Activated naive CD4-positive, alpha-beta T cell treated with anti-CD3 and anti-CD28 coated beads for 36 hours (primary cell): ENCODE data around the gene ZBTB17. TPM values are rescaled to one million over a fixed set of nuclear protein-coding genes. Genes with fewer than 3 reads are reported as not detected.
"Not testable (repeated sequence)": the region's sequence is repeated elsewhere in the genome, so short reads cannot be mapped to it uniquely, and the experiment has no call there.

Experiments used
- CTCF ChIA-PET: fragments of 350-600 bp; sonication (Branson Sonifier 250); formaldehyde crosslinking; loops from one replicate; lab custom pipeline; 2021; ENCODE audit warnings: antibody characterized with exemption; lab: Charles Lee
- DNase-seq: peaks from one replicate; pipeline ENCODE4 v3.0.0-alpha.2; 2020
- H3K27ac Mint-ChIP-seq: one replicate; pipeline ENCODE4 v1.8.0; 2021; ENCODE audit warnings: mild to moderate bottlenecking, mixed read lengths
- H3K27me3 Mint-ChIP-seq: one replicate; pipeline ENCODE4 v1.8.0; 2021; ENCODE audit warnings: low read depth, mixed read lengths
- H3K36me3 Mint-ChIP-seq: one replicate; pipeline ENCODE4 v1.8.0; 2021; ENCODE audit warnings: low read depth, mixed read lengths
- H3K4me1 Mint-ChIP-seq: one replicate; pipeline ENCODE4 v1.8.0; 2021; ENCODE audit warnings: low read depth, mixed read lengths
- H3K4me3 Mint-ChIP-seq: one replicate; pipeline ENCODE4 v1.8.0; 2021; ENCODE audit warnings: mild to moderate bottlenecking, moderate library complexity, mixed read lengths
- H3K9me3 Mint-ChIP-seq: one replicate; pipeline ENCODE4 v1.8.0; 2021; ENCODE audit warnings: mixed read lengths
- intact Hi-C: fragments of 100-400 bp; cut with micrococcal nuclease; formaldehyde crosslinking; loops from one replicate; pipeline ENCODE4 v1.15.1; 2023
- total RNA-seq, 2 experiments: library from RNA; stranded (reverse); gene quantifications; one replicate each; pipeline ENCODE4 v1.2.3, GENCODE V29; 2021

ZBTB17 gene
- total RNA-seq, 2 experiments from 2014 or later: 34.8 to 37.5 TPM

DNA sequence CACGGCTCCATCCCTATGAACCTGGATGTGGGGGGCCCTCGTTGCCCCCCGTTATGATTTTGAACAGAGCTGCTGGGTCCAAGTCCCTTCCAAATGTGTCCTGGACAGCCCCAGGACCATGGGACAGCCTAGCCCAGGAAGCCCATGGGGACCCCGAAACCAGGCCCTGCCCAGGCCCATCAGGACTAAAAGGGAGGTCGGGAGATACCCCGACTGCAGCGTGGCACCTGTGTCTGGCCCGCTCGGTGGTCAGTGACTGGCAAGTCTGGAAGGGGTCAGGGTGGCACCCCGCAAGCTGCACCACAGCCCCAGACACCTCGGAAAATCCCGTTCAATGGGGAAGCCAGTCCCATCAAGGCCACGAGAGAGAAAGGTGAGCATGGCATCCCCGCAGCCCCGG, 17.8 kb upstream of the ZBTB17 start:
- Mint-ChIP-seq H3K36me3 (no peaks in the 10 kb centered on the region), H3K9me3 (no peaks in the 10 kb centered on the region), H3K4me1 (no peaks in the 10 kb centered on the region), H3K27me3 (no peaks in the 10 kb centered on the region), H3K27ac (no peak overlapping the region), H3K4me3 (no peak overlapping the region)
- DNase-seq: no peak
- intact Hi-C loops: loop anchor here (1.0 kb wide), 3 partner anchors 178 to 201 kb away; no protein-coding TSS in a partner anchor
- CTCF ChIA-PET: interaction anchor here (1.3 to 3.1 kb wide), 3 partner anchors 11 to 178 kb away, joined by 3 to 10 read pairs (median 10); partner anchors contain the start of gene SRARP

DNA sequence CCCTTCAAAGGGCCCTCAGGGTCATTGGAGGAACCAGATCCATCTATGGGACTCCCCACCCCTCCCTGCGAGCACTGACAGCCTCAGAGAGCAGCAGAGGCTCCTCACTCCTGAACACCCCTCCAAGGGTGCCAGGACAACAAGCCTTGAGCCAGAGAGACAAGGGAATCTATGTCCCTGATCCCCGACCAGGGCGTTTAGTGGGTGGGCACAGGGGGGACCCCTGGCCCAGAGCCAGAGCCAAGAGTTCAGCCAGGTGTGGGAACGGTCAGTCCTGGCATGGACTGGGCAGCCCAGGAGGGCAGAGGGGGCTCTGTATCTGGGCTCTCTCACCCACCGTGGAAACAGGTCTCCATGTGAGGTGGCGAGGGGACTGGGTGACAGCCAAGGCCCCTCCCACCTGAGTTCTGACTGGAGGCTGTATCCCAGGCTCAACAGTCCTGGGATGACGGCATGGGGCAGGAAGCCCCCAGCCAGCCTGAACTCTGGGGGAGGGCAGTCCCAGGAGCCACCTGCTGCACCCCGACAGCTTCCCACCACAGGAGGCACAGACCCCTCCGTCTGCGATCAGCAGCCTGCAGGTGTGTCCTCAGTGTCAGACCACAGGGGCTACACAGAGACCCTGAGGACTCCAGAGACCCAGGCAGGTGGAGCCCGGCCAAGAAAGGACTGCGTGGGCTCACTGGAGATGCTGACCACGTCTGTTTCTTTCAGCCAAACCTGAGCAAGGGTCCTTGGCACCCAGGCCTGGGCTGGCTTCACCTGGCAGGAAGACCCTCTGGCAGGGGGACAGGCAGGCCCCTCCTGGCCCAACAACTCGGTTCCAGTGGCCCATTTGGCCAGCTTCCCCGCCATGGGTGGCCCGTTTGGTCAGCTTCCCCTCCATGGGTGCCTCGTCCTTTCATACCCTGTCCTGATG, 16.9 kb upstream of the ZBTB17 start:
- intact Hi-C loops: no loop called here
- Mint-ChIP-seq H3K36me3 (no peaks in the 10 kb centered on the region), H3K9me3 (no peaks in the 10 kb centered on the region), H3K4me3 (no peak overlapping the region), H3K4me1 (no peaks in the 10 kb centered on the region), H3K27ac (no peak overlapping the region), H3K27me3 (no peaks in the 10 kb centered on the region)
- no peak for DNase-seq
- CTCF ChIA-PET: interaction anchor here (0.6 to 3.1 kb wide), 3 partner anchors 12 to 472 kb away, joined by 3 to 10 read pairs (median 5); partner anchors contain the start of gene SRARP

DNA sequence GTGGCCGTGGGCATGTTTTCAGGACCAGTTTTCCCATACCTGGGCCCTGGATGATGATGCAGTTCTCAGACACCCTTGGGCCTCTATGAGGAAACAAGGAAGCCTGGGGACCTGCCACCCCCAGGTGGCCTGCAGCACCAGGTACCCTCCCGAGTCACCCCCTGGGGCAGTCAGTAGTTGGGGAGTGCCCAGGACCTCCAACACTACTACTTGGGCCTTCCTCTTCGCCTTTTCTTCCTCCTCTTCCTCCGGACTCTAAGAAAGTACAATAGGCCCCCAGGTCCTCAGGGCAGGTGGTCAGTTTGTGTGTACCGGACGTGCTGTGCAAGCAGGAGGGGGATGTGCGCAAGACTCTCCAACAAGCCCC, 16.3 kb upstream of the ZBTB17 start:
- intact Hi-C loops: no loop called here
- CTCF ChIA-PET: no interaction called here
- Mint-ChIP-seq H3K27ac (no peak overlapping the region), H3K27me3 (no peaks in the 10 kb centered on the region), H3K9me3 (no peaks in the 10 kb centered on the region), H3K36me3 (no peaks in the 10 kb centered on the region), H3K4me1 (no peaks in the 10 kb centered on the region), H3K4me3 (no peak overlapping the region)
- DNase-seq: no peak

DNA sequence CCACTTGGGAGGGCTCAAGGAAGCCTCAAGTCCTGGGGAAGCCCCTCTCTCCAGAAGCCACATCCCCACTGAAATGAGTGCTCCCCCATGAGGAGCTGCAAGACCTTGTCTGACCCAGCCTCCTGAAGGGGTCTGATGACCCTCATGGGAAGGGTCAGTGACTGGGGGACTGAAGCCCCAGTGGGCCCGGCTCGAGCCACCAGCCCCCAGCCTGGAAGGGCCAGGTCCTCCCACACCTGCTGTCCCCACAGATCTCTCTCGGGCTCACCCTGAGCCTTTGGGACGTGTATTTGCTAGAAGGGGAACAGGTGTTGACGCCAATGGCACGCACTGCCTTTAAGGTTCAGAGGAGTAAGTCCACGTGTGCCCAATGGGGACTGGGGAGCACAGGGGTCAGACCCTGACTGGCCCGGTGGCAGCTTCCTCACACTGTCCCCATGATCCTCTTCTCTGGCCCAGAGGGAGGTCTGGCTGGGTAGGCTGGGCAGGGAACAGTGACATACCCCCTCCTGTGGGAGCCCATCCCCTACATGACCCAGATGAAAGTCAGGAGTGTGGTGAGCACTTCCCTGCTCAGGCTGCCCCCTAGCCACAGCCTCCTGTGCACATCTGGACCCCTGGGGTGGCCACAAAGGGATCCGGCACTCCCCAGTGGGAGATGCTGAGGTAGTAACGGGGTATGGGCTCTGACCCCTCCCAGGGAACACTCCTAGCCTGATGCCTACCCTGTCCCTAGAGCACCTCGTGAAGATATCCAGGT, 15.7 kb upstream of the ZBTB17 start:
- intact Hi-C loops: no loop called here

DNA sequence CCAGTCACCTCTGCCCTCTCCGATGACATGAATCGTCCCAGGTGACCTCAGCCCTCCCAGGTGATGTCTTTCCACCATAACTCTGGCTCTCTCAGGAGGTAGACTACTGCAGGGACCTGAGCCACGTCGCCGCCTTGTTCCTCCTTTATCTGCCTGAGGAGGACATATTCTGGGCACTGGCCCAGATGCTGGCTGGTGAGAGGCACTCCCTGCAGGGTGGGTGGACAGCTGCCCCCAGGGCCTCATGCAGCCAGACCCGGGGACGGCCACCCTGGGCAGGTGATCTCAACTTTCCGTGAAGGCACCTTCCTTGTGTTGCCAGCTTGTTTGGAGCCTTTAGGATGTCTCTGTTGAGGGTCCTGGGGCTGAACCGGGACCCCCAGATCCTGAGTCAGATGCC, 13.9 kb upstream of the ZBTB17 start:
- no peak for DNase-seq
- H3K27ac Mint-ChIP-seq: no peak overlapping the region
- H3K4me1 Mint-ChIP-seq: peaks cover 12% of the 10 kb centered on the region
- no peaks in the 10 kb centered on the region for H3K9me3 Mint-ChIP-seq
- H3K27me3 Mint-ChIP-seq: no peaks in the 10 kb centered on the region
- no peak overlapping the region for H3K4me3 Mint-ChIP-seq
- CTCF ChIA-PET: interaction anchor here (1.3 kb wide), 1 partner anchor 175 kb away, joined by 3 read pairs; no protein-coding TSS in a partner anchor
- no peaks in the 10 kb centered on the region for H3K36me3 Mint-ChIP-seq
- intact Hi-C loops: no loop called here

More for the DNA sequence above, 15.7 kb upstream of the ZBTB17 start:
- Mint-ChIP-seq H3K9me3 (no peaks in the 10 kb centered on the region), H3K4me1 (no peaks in the 10 kb centered on the region), H3K4me3 (no peak overlapping the region), H3K36me3 (no peaks in the 10 kb centered on the region), H3K27me3 (no peaks in the 10 kb centered on the region), H3K27ac (no peak overlapping the region)
- CTCF ChIA-PET: no interaction called here
- DNase-seq: no peak

DNA sequence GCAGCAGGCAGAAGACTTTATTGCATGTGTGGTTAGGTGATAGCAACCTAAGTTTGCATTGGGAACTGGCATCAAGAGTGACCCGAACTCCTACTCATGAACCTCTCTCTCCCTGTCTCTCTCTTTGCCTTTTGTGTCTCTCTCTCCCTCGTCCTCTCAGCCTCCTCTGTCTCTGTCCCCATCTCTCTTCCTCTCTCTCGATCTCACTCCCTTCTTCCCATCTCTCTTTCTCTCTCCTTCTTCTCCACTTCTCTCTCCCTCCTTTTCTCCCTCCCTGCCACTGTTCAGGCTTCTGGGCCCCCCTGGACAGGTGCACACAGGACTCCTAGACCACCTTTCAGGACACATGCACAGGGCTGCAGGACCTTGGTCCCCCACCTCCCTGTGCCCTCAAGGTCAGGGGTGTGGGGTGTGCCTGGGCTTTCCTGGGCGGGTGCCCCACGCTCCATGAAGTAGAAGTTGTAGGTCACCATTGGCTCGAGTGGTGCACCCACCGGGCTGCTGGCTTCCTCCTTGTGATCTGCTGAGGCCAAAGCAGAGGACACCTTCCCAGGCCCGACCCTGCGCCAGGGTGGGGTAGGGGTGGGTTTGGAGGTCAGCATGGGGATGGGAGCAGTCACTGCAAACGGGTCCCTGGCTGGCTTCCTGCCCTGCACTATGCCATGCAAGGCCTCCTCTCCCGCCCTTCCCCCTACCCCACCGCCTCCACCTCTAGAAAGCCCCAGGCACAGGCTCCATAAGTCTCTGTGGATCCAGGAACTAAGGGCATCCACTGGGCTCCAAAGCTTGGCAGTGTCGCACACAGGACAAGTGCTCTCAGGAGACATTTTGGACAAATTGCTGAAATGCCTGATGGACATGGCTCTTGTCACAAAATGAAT, 13.2 kb upstream of the ZBTB17 start:
- H3K27ac Mint-ChIP-seq: no peak overlapping the region
- H3K9me3 Mint-ChIP-seq: no peaks in the 10 kb centered on the region
- intact Hi-C loops: no loop called here
- no peak overlapping the region for H3K4me3 Mint-ChIP-seq
- no peaks in the 10 kb centered on the region for H3K27me3 Mint-ChIP-seq
- CTCF ChIA-PET: interaction anchor here (1.3 kb wide), 1 partner anchor 174 kb away, joined by 3 read pairs; no protein-coding TSS in a partner anchor
- H3K36me3 Mint-ChIP-seq: no peaks in the 10 kb centered on the region
- peaks cover 18% of the 10 kb centered on the region for H3K4me1 Mint-ChIP-seq
- DNase-seq: no peak

DNA sequence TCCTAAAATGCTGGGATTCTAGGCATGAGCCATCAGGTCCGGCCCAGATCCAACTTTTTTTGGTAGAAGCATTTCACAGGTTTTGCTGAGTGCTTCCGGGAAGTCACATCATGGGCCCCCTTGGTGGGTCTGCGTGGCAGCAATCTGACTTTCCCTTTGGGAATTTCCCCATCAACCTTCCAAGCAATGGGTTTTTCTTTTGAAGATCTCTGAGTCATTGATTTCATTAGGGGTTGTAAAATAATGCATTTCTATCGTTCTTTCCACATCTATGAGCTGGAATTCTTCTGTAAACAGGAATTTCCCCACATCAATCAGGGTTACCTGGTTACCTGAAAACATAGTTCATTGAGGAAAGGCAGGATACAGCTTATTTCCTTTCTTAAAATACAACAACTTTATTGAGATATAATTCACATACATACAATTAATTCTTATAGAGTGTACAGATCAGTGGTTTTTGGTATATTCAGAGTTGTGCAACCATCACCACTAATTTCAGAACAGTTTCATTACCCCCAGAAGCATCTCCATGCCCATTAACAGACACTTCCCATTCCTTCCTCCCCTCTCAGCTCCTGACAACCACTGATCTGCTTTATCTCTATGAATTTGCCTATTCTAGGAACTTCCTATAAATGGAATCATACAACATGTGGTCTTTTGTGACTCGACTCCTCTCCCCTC, 9.9 kb upstream of the ZBTB17 start:
- H3K36me3 Mint-ChIP-seq: no peaks in the 10 kb centered on the region
- intact Hi-C loops: no loop called here
- H3K27ac Mint-ChIP-seq: no peak overlapping the region
- no peak overlapping the region for H3K4me3 Mint-ChIP-seq
- peaks cover 26% of the 10 kb centered on the region for H3K4me1 Mint-ChIP-seq
- no peaks in the 10 kb centered on the region for H3K27me3 Mint-ChIP-seq
- CTCF ChIA-PET: interaction anchor here (1.2 kb wide), 1 partner anchor 194 kb away, joined by 4 read pairs; no protein-coding TSS in a partner anchor
- DNase-seq: no peak
- peaks cover 7% of the 10 kb centered on the region for H3K9me3 Mint-ChIP-seq

DNA sequence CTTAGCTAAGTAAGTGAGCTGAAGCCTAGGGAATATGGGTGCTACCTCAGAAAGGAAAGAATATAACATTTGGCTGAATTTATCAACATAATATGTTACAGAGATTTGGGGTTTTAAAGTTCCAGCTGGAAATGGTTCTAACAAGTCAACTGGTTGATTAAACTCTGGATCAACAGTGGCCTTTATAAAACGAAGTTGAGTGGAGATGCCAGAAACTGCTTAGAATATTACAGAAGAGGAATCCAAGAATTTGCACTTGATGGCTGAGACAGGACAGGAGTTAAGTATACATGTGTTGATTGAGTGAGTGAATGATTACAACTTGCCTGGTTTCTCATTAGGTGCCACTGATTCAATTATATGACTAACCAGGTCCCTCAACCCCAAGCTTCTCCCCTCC, 7.4 kb upstream of the ZBTB17 start:
- CTCF ChIA-PET: interaction anchor here (1.0 kb wide), 1 partner anchor 12 kb away, joined by 3 read pairs; no protein-coding TSS in a partner anchor
- intact Hi-C loops: no loop called here
- H3K9me3 Mint-ChIP-seq: peaks cover 7% of the 10 kb centered on the region

DNA sequence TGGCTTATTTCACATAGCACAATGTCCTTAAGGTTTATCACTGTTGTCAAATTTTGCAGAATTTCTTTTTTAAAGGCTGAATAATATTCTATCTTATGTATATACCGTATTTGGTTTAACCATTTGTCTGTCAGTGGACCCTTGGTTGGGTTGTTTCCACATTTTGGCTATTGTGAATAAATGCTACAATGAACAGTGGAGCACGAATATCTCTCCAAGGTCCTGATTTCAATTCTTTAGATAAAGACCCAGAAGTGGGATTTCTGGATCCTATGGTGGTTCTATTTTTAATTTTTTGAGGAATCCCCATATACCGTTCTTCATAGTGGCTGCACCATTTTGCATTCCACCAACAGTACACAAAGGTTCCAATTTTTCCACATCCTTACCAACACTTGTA, 5.8 kb upstream of the ZBTB17 start:
- no peak for DNase-seq
- intact Hi-C loops: no loop called here
- Mint-ChIP-seq H3K4me1 (peaks cover 28% of the 10 kb centered on the region), H3K4me3 (no peak overlapping the region), H3K9me3 (peaks cover 7% of the 10 kb centered on the region), H3K27me3 (no peaks in the 10 kb centered on the region), H3K27ac (no peak overlapping the region), H3K36me3 (no peaks in the 10 kb centered on the region)
- CTCF ChIA-PET: no interaction called here

More for the DNA sequence above, 7.4 kb upstream of the ZBTB17 start:
- no peaks in the 10 kb centered on the region for H3K36me3 Mint-ChIP-seq
- peaks cover 26% of the 10 kb centered on the region for H3K4me1 Mint-ChIP-seq
- DNase-seq: no peak
- H3K27me3 Mint-ChIP-seq: no peaks in the 10 kb centered on the region
- H3K4me3 Mint-ChIP-seq: no peak overlapping the region
- no peak overlapping the region for H3K27ac Mint-ChIP-seq

DNA sequence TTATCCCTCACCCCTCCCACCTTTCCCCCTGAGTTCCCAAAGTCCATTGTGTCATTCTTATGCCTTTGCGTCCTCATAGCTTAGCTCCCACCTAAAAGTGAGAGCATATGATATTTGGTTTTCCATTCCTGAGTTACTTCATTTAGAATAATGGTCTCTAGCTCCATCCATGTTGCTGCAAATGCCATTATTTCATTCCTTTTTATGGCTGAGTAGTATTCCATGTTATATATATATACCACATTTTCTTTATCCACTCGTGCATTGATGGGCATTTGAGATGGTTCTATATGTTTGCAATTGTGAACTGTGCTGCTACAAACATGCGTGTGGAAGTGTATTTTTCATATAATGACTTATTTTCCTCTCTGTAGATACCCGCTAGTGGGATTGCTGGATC, 2.0 kb upstream of the ZBTB17 start:
- DNase-seq, H3K27ac Mint-ChIP-seq, H3K4me3 Mint-ChIP-seq, H3K36me3 Mint-ChIP-seq, intact Hi-C loops, CTCF ChIA-PET, H3K27me3 Mint-ChIP-seq, H3K9me3 Mint-ChIP-seq: not testable (repeated sequence)
- H3K4me1 Mint-ChIP-seq: peaks cover 31% of the 10 kb centered on the region

DNA sequence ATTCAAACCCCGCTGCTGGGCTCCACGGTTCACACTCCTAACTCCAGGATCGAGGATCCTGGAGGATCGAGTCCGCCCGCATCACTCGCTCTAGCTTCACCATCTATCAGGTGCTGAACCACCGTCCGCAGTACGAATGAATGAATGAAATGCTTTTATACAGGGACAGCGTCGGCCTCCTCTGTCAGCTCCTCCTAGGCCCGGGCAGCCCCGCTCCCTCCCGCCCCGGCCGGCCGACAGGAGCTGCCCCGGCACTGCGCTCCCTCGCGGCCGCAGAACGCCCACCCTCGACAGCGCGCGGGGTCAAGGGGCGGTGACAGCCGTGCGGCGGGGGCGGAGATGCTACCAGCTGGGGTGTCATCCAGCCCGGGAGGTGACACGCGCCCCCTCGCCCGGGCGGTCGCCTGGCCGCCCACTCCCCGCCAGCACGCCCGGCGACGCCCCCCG, 520 bp downstream of the ZBTB17 start:
- CTCF ChIA-PET: interaction anchor here (0.6 to 1.3 kb wide), 3 partner anchors 24 to 363 kb away, joined by 3 to 6 read pairs (median 4); no protein-coding TSS in a partner anchor
- H3K27me3 Mint-ChIP-seq: no peaks in the 10 kb centered on the region
- no peaks in the 10 kb centered on the region for H3K9me3 Mint-ChIP-seq
- peak; percentile 53 for DNase-seq
- H3K4me1 Mint-ChIP-seq: peaks cover 51% of the 10 kb centered on the region
- H3K27ac Mint-ChIP-seq: peak overlapping the region; percentile 84
- intact Hi-C loops: no loop called here
- peaks cover 23% of the 10 kb centered on the region for H3K36me3 Mint-ChIP-seq
- peak overlapping the region; percentile 85 for H3K4me3 Mint-ChIP-seq
